Spleen (tissue), 7 donors: ENCODE measurements around the gene HPS4.

ENCODE experiments used
- CTCF ChIP-seq, 11 experiments: fragments of 200-600 bp in 7 of 11; fragments of 450-650 bp in 4 of 11; sonication (generic) in 4 of 11; IDR thresholded peaks in 8 of 11; conservative IDR thresholded peaks in 3 of 11; 1 replicate in 7 of 11; 2 replicates in 4 of 11; pipeline versions ENCODE4 v1.4.0 to v1.8.0; 2016 to 2021; ENCODE audit warnings: antibody characterized with exemption in 11 of 11, inconsistent platforms in 4 of 11, mild to moderate bottlenecking in 1 of 11
- POLR2A ChIP-seq, 3 donors: fragments of 450-650 bp; IDR thresholded peaks; one replicate each; pipeline ENCODE4 v1.5.1; 2017; ENCODE audit warnings: antibody characterized with exemption in 3 of 3, mild to moderate bottlenecking in 1 of 3
- POLR2AphosphoS5 ChIP-seq, 3 donors: sonication (generic); formaldehyde crosslinking; IDR thresholded peaks; one replicate each; pipeline ENCODE4 v1.5.1; 2017; ENCODE audit warnings: antibody characterized with exemption in 3 of 3
- donor health status: DM: no; HTN: no; CAD: no; lungs with moderate emphysema.
- donor health status: DM: no; HTN: no; CAD: no.
- donor health status: DM: no; HTN: no; CAD: no.

DNA sequence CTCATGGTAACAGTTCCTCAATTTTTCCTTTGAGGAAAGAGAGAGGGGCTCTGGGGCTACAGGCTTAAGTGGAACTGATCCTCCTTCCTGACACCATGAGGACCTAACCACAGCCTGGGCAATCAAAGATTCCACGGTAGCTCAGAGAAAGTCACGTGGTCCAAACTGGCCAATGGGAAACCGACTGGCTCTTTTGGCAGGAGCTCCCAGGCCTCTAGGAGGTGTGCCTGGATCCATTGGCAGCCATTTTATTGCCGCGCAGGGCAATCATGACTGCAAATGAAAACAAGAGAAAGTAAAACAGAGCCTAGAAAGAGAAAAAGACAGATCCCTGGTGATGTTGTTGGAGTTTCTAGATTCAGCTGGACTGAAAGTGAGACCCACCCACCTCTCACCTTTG is 81.9 kb downstream of the HPS4 start:
- TF ChIP-seq CTCF (IDR thresholded peaks at IDR 0.05 in 8 of 11, conservative IDR thresholded peaks at IDR 0.05 in 3 of 11) (no peak), POLR2AphosphoS5 (IDR thresholded peaks at IDR 0.05) (no peak), POLR2A (IDR thresholded peaks at IDR 0.05) (no peak)
